ENCODE results near the gene SZT2. TPM values are rescaled to one million over a fixed set of nuclear protein-coding genes. Genes with fewer than 3 reads are reported as not detected.

Gene SZT2
- total RNA-seq, 4 donors from 2014 or later, result 49.2 to 68.7 (median 57.3) TPM

GRCh38 chr1:43370564-43370963, 19.1 kb upstream of the SZT2 start:
- peak overlapping the region in 1 of 4 donors; percentile 35 for H3K27ac ChIP-seq
- H3K9me3 ChIP-seq, result no peaks in the 10 kb centered on the region
- H3K36me3 ChIP-seq, result peaks cover 0 to 11% (median 0%) of the 10 kb centered on the region in 3 donors
- TF ChIP-seq, protein P1, sequence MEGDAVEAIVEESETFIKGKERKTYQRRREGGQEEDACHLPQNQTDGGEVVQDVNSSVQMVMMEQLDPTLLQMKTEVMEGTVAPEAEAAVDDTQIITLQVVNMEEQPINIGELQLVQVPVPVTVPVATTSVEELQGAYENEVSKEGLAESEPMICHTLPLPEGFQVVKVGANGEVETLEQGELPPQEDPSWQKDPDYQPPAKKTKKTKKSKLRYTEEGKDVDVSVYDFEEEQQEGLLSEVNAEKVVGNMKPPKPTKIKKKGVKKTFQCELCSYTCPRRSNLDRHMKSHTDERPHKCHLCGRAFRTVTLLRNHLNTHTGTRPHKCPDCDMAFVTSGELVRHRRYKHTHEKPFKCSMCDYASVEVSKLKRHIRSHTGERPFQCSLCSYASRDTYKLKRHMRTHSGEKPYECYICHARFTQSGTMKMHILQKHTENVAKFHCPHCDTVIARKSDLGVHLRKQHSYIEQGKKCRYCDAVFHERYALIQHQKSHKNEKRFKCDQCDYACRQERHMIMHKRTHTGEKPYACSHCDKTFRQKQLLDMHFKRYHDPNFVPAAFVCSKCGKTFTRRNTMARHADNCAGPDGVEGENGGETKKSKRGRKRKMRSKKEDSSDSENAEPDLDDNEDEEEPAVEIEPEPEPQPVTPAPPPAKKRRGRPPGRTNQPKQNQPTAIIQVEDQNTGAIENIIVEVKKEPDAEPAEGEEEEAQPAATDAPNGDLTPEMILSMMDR (IDR thresholded peaks at IDR 0.05), result no peak
- no peak for TF ChIP-seq POLR2A (IDR thresholded peaks at IDR 0.05)
- TF ChIP-seq EP300 (IDR thresholded peaks at IDR 0.05), result no peak
- no peak for DNase-seq (ENCODE audit: low spot score in 2 of 2)
- no peaks in the 10 kb centered on the region for H3K27me3 ChIP-seq
- H3K4me1 ChIP-seq, result peaks cover 0 to 47% (median 20%) of the 10 kb centered on the region in 4 donors
- H3K4me3 ChIP-seq, result no peak overlapping the region
- 81 to 84% methylated on average over 4 of the region's 4 CpGs for WGBS, 2 donors

DNA sequence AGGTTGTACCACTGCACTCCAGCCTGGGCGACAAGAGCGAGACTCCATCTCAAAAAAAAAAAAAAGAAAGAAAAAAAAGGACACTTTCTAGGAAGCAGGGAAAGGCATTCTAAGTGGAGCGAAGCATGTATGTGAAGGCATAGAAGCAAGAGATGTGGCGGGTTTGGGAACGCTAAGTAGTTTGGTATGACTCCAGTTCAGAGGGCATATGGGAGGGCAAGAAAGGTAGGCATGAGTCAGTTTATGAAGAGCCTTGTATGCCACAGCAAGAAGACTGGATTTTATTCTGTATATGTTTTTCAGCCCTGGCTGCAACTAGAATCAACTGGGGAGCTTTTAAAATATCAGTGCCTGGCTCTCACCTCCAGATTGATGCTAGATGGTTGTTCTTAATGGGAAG, 17.5 kb upstream of the SZT2 start:
- H3K4me1 ChIP-seq, result peaks cover 0 to 31% (median 9%) of the 10 kb centered on the region in 4 donors
- H3K36me3 ChIP-seq, result peaks cover 0 to 7% (median 0%) of the 10 kb centered on the region in 3 donors
- DNase-seq (ENCODE audit: low spot score in 2 of 2), result no peak
- H3K27ac ChIP-seq, result peak overlapping the region in 2 of 4 donors; percentile 62 to 65
- no peaks in the 10 kb centered on the region for H3K9me3 ChIP-seq
- H3K4me3 ChIP-seq, result no peak overlapping the region
- whole genome bisulfite sequencing, 2 donors, result 93 to 95% methylated on average over 5 of the region's 5 CpGs
- H3K27me3 ChIP-seq, result no peaks in the 10 kb centered on the region
- TF ChIP-seq, protein P1 (IDR thresholded peaks at IDR 0.05), result no peak
- TF ChIP-seq EP300 (IDR thresholded peaks at IDR 0.05) (no peak), POLR2A (IDR thresholded peaks at IDR 0.05) (no peak)

DNA sequence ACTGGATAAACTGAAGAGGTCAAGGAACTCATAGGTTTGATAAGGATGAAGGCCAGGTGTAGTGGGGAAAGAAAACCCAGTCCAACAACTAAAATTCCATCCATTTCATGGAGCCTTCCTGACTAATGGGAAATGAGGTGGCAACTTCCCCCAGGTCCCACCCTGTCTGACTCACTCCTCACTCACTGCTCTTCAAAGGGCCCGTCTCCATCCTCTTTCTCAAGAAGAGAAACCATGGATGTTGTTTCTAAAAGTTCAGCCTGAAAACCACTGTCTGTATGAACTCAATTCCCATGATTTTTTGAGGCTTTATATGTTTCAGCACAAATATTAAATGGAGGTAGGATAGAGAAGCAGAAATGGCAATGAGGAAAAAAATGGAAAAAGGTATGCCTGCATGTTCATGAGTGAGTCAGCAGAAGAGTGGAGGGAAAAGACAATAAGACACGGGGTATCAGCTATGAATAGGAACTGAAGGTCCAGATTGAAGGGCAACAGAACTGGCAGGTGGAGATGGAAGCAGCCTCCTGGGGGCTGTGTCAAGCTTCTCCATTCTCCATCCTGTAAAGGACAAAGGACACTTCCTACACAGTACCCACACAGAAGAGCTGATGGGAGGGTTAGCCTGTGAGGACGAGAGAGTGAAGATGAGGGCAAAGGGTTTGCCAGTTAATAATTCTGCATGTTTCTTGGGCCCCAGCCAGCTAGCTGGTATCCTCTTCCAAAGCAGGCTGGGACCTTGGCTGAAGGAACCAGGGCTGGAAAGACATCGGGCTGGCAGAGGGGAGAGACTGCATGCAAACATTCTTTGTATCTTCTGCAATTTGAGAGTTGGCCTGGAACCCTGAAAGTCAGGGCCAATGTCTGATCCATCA, 16.4 kb upstream of the SZT2 start:
- H3K36me3 ChIP-seq, result peaks cover 0 to 7% (median 0%) of the 10 kb centered on the region in 3 donors
- no peaks in the 10 kb centered on the region for H3K9me3 ChIP-seq
- no peak for DNase-seq (ENCODE audit: low spot score in 2 of 2)
- peaks cover 0 to 30% (median 8%) of the 10 kb centered on the region in 4 donors for H3K4me1 ChIP-seq
- H3K27ac ChIP-seq, result peak overlapping the region in 2 of 4 donors; percentile 65 to 66
- TF ChIP-seq, protein P1 (IDR thresholded peaks at IDR 0.05), result no peak
- no peak for TF ChIP-seq EP300 (IDR thresholded peaks at IDR 0.05)
- no peak for TF ChIP-seq POLR2A (IDR thresholded peaks at IDR 0.05)
- no peaks in the 10 kb centered on the region for H3K27me3 ChIP-seq
- H3K4me3 ChIP-seq, result no peak overlapping the region
- WGBS, 2 donors, result 60 to 64% methylated on average over 4 of the region's 4 CpGs

DNA sequence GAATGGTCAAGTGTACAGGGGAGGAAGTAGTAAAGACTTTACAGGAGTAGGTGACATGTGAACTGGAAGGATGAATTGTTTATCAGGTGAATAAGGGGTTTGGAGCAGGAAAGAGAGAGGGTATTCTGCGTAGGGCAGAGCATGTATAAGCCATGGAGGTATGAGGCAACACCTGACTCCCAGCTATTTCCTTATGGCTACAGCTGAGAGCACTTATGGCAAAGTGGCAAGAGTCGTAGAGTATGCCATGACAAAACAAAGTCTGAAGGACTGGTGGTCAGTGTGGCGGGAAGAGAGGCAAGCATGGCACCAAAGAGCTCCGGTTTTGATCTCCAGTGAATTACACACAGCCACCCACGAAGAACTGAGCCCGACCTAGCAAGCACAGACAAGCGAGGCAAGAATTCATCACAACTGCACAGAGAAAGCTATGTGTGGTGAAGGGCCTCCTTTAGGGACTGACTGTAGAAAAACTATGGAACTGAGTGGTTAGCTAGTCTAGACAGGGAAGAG, 12.9 kb upstream of the SZT2 start:
- H3K9me3 ChIP-seq, result no peaks in the 10 kb centered on the region
- TF ChIP-seq EP300 (IDR thresholded peaks at IDR 0.05) (no peak), POLR2A (IDR thresholded peaks at IDR 0.05) (no peak)
- TF ChIP-seq, protein P1 (IDR thresholded peaks at IDR 0.05), result no peak
- DNase-seq (ENCODE audit: low spot score in 2 of 2), result no peak
- peak overlapping the region in 2 of 4 donors; percentile 12 to 15 for H3K27ac ChIP-seq
- H3K36me3 ChIP-seq, result peaks cover 0 to 7% (median 0%) of the 10 kb centered on the region in 3 donors
- no peaks in the 10 kb centered on the region for H3K27me3 ChIP-seq
- no peak overlapping the region for H3K4me3 ChIP-seq
- WGBS, 2 donors, result 66 to 69% methylated on average over 7 of the region's 7 CpGs
- peaks cover 0 to 15% (median under 1%) of the 10 kb centered on the region in 4 donors for H3K4me1 ChIP-seq

DNA sequence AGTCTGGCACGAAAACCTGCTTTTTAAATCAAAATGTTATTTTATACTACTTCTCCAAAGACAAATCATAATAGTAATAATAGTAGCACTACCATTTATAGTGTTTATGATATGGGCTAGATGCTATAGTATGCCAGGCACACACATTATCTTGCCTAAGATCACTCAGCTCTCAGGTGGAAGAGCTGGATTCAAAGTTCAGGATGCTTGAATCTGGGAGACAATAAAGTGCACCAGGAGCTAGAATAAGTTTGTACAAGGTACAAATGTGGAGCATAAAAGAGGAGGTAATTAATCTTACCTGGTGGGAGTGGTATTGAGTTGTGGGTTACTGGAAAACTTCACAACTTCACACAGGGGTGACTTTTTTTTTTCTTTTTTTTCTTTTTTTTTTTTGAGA, 11.9 kb upstream of the SZT2 start:
- no peak overlapping the region for H3K4me3 ChIP-seq
- no peaks in the 10 kb centered on the region for H3K27me3 ChIP-seq
- peaks cover 0 to 12% (median 1%) of the 10 kb centered on the region in 3 donors for H3K36me3 ChIP-seq
- peaks cover 0 to 25% (median 5%) of the 10 kb centered on the region in 4 donors for H3K4me1 ChIP-seq
- H3K9me3 ChIP-seq, result no peaks in the 10 kb centered on the region
- peak overlapping the region in 1 of 4 donors; percentile 44 for H3K27ac ChIP-seq
- 68 to 83% methylated on average over 1 of the region's 1 CpG for WGBS, 2 donors
- DNase-seq (ENCODE audit: low spot score in 2 of 2), result no peak
- TF ChIP-seq POLR2A (IDR thresholded peaks at IDR 0.05) (no peak), EP300 (IDR thresholded peaks at IDR 0.05) (no peak)
- TF ChIP-seq, protein P1 (IDR thresholded peaks at IDR 0.05), result no peak

Data from tibial nerve (tissue), 4 donors.